ENCODE data around the gene ADAM17.

Gene ADAM17

GRCh38 chr2:9471206-9471605 lies 84.4 kb downstream of the ADAM17 start:
- no peak for DNase-seq (ENCODE audit: low read depth)

GRCh38 chr2:9467687-9468086 lies 87.9 kb downstream of the ADAM17 start:
- DNase-seq (ENCODE audit: low read depth): no peak

DNA sequence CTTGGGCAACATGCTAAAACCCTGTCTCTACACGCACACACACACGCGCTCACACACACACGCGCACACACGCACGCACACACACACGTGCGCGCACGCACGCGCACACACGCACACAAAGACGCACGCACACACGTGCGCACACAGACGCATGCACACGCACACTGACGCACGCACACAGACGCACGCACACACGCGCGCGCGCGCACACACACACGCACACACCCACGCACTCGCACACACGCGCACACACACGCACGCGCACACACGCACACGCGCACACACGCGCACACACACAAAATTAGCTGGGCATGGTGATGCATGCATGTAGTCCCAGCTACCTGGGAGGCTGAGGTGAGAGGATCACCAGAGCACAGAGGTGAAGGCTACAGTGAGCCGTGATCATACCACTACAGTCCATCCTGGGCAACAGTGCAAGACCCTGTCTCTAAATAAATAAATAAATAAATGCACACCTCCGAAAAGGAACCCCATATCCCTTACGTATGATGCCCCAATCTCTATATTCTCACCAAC lies 89.4 kb downstream of the ADAM17 start:
- DNase-seq (ENCODE audit: low read depth): no peak

DNA sequence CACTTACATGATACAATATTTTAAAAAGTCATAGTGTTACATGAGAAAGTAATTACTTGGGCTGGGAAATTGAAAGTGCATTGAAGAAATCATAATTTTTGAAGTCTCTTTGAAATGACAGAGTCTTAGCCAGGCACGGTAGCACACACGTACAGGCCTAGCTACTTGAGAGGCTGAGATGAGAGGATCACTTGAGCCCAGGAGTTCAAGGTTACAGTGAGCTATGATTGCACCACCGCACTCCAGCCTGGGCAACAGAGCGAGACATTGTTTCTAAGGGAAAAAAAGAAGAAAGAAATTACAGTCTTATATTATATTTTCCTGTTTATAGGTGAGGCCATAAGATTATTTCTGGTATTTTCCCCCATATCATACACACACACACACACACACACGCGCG lies 90.5 kb downstream of the ADAM17 start:
- DNase-seq (ENCODE audit: low read depth): no peak

GRCh38 chr2:9463698-9464034 lies 92.0 kb downstream of the ADAM17 start:
- DNase-seq (ENCODE audit: low read depth): no peak

DNA sequence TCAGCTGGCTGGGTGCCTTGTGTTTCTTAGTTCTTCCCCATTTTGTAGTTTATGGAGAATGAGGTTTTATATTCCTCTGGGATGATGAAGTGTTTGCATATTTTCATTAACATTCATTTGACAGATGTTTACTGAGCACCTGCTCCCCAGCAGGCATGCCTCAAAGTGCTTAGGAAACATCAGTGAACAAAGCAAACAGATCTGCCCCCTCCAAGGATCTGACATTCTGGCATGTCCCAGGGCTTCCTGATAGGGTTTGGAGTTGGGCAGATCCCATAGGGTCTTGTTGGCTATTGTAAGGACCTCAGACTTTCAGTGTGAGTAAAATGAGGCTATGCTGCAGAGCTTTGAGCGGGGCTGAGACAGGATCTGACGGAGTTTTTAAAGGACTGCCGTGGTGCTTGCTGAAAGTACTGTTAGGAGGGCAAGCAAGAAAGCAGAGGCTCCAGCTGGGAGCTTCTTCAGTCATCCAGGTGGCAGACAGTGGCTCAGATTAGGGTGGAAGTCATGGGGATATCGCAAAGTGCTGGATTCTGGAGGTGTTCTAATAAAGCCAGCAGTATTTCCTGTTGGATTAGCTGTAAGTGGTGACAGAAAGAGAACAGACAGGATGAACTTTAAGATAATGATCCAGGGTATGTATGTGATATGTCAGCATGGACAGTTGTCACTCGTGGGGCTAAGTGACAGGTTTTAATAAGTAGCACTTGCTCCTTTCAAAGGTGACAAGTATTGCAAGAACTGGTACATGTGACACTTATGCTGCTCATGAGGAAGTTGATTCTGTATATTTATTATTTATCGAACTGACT lies 92.5 kb downstream of the ADAM17 start:
- no peak for DNase-seq (ENCODE audit: low read depth)

DNA sequence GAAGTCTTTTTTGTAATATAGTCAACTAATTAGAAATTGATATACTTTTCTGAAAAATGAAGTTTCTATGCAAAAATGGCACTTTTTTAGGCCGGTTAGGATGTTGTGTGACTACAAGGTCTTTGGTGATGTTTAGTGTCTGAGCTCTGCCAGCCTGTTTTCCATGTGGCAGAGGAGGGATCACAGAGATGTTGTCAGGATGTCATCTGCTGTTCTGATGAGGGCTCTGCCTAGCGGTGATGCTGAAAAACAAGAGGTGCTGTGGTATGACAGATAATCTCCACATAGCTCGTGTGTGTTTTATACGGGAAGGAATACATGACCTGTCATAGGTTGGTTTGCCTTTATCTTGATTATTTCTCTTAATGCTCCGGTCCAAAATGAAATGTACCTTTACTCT lies 93.3 kb downstream of the ADAM17 start:
- DNase-seq (ENCODE audit: low read depth): no peak

DNA sequence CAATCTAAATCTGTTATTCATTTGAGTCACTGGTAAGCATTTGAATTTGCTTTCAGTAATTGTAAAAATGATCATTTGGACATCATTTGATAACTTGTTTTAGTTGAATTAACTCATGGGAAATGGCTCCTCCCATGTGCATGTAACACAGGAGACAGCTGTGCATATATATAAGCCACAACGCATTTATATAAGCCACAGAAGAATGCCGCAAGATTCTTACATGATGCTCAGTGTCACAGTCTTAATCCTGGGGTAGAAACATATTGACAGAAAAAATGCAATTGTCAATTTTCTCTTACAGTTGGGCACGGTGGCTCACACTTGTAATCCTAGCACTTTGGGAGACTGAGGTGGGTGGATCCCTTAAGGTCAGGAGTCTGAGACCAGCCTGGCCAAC lies 94.6 kb downstream of the ADAM17 start:
- no peak for DNase-seq (ENCODE audit: low read depth)

- no peak for DNase-seq (ENCODE audit: low read depth)
Observed at GRCh38 chr2:9460441-9461017, 95.1 kb downstream of the ADAM17 start.

- DNase-seq (ENCODE audit: low read depth): no peak
Observed at GRCh38 chr2:9451231-9451630, 104.4 kb downstream of the ADAM17 start.

- DNase-seq (ENCODE audit: low read depth): no peak
Observed at GRCh38 chr2:9445089-9445488, 110.5 kb downstream of the ADAM17 start.

- no peak for DNase-seq (ENCODE audit: low read depth)
Observed at GRCh38 chr2:9443526-9443925, 112.1 kb downstream of the ADAM17 start.

DNA sequence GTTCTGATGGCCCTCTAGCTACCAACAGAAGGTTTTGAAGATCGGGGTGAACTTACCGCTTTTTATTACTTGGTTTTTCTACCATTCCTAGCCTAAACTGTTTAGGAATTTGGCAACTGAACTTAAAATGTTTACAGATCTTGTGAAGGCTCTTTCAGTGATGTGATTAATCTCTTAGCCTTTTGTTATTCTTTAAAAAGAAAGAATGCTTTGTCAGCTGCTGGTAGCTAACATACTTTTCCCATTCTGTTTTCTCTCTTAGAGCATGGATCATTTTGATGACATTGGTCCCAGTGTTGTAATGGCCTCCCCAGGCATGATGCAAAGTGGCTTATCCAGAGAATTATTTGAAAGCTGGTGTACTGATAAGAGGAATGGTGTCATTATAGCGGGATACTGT lies 114.1 kb downstream of the ADAM17 start:
- DNase-seq (ENCODE audit: low read depth): no peak

DNA sequence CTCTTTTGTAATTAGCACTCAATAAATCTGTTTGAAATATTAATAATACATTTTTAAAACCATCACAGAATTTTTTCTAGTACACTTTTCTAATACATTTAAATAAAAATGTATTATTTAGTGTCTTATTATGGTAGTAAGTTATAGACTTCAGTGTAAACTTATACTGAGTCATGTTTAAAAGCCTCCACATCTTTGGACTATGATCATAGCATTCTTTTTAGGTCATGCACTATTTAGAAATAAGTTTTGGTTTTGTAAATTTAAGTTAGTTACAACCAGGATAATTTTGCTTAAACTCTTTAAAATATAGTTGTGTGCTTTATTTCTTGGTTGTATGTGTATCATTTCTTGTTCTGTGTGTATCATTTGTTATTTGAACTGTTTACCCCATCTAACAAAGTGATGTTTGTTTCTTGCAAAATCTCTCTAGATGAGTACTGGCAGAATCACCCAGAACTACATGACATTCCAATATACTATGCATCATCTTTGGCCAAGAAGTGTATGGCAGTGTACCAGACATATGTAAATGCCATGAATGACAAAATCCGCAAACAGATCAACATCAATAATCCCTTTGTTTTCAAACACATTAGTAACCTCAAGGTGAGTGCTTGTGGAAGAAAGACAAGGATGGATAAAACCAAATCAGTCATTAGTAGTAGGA lies 115.4 kb downstream of the ADAM17 start:
- no peak for DNase-seq (ENCODE audit: low read depth)

GRCh38 chr2:9439536-9439935 lies 116.1 kb downstream of the ADAM17 start:
- DNase-seq (ENCODE audit: low read depth): no peak

All from activated T-helper 9 cell treated with anti-CD3 and anti-CD28 coated beads, Interleukin-2, amount 50 U/mL, for 16 hours (primary cell).